GM21737 (cell line): ENCODE results near the gene TAF3.
A peak's percentile ranks its signal among the peaks of the same experiment; 100 is the strongest.

Experiments used
- ATAC-seq: cut with Tn5 transposase; IDR thresholded peaks from one replicate; pipeline ENCODE4 v1.9.1; 2021; ENCODE audit warnings: mild to moderate bottlenecking, moderate library complexity; ENCODE audit not compliant: unreplicated experiment

TAF3 gene

DNA sequence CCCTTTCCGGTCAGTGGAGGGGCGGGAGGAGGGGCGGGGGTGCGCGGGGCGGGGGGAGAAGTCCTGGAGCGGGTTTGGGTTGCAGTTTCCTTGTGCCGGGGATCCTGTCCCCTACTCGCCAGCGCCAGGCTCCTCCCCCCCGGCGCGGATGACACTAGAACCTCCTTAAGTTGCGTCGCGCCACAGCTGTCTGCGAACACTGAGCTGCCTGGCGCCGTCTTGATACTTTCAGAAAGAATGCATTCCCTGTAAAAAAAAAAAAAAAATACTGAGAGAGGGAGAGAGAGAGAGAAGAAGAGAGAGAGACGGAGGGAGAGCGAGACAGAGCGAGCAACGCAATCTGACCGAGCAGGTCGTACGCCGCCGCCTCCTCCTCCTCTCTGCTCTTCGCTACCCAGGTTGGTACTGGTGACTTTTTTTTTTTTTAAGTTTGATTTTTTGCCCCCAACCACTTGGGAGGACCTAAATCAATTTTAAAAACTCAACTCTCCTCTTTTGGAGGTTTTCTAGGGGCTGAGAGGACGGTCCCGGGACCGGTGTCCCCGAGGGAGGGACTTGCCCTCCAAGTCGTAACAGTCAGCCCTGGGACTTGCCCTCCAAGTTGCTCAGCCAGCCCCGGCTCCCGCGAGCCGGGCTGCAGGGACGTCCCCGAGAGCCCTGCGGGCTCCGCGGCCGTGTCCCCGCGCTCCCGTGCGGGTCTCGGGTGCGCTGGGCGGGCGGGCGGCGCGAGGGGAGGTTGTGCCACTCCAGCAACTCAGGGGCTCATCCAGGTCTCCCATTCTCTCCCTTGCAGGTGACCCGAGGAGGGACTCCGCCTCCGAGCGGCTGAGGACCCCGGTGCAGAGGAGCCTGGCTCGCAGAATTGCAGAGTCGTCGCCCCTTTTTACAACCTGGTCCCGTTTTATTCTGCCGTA lies 236.4 kb downstream of the TAF3 start, which contains the start of gene GATA3:
Gene GATA3, plus strand, starts transcription at position 195 of the 914 bp plus-strand sequence. CDS start 968 bp downstream, outside the sequence.
- peak; percentile 36 for ATAC-seq

DNA sequence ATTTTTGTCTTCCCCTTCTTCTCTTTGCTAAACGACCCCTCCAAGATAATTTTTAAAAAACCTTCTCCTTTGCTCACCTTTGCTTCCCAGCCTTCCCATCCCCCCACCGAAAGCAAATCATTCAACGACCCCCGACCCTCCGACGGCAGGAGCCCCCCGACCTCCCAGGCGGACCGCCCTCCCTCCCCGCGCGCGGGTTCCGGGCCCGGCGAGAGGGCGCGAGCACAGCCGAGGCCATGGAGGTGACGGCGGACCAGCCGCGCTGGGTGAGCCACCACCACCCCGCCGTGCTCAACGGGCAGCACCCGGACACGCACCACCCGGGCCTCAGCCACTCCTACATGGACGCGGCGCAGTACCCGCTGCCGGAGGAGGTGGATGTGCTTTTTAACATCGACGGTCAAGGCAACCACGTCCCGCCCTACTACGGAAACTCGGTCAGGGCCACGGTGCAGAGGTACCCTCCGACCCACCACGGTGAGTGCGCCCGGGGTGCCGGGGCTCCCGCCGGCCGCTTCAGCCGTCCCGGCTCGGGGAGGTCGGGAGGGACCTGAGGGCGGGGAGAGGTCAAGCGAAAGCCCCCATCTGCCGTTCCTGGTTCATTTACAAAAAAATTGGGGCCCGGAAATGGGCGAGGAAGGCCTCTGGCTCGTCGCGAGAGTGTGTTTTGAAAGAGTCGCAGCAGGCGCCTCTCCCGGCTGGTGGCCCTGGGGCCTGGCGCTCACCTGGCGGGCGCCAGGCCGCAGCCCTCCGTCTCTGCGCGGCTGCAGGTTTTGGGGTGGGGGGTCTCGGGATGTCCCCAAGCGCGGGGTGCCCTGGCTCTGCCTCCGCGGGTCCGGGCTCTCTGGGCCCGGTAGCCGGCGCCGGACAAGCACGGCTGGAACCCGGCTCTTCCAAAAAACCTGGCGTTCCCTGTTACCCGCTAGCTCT lies 237.4 kb downstream of the TAF3 start:
- no peak for ATAC-seq

DNA sequence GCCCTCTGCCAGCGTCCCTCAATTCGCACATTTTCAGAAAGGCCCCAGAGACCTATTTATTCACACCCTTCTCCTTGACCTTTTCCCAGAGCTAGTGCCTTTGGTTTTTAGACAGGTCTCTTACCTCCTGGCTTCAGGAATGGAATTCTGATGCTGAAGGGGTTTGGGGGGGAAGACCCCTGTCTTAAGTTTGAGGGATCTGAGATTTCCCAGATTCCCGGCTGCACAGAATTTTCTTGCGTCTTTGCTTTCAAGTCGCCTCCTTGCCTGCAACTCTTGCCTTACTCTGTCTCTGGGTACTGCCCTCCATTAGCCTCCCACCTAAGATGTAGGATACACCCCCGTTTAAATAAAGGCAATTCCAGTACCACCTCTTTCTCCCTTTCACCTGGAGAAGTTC lies 238.1 kb downstream of the TAF3 start:
- no peak for ATAC-seq

GRCh38 chr10:8056871-8057331 lies 238.6 kb downstream of the TAF3 start:
- no peak for ATAC-seq

DNA sequence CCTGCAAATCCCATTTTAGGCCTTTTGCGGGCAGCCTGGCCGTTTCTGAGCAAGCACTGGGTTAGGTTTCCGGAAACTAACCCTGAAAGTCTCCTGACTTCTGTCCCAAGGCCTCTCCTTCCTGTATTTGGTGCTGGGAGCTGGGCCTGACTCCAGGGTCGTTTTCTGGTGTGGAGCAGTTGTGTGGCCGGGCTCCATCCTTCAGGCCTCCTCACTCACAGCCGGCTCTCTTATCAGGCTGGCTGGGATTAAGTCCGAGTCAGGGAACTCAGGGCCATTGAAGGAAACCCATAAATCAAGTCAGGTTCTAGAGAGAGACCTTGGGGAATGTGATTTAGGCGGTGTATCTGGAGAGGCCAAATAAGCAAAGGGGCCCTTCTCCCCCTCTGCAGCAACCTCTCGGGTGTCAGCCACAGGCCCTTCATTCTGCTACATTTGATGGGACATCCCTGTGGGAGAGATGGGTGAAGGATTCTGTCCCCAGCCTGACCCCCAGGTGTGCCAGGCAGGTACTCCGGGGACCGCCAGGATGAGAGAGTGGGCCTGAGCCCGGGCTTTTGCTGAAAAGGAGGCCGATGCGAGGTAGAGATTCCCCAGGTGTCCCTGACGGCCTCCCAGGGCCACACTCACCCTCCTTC lies 239.4 kb downstream of the TAF3 start:
- ATAC-seq: no peak

DNA sequence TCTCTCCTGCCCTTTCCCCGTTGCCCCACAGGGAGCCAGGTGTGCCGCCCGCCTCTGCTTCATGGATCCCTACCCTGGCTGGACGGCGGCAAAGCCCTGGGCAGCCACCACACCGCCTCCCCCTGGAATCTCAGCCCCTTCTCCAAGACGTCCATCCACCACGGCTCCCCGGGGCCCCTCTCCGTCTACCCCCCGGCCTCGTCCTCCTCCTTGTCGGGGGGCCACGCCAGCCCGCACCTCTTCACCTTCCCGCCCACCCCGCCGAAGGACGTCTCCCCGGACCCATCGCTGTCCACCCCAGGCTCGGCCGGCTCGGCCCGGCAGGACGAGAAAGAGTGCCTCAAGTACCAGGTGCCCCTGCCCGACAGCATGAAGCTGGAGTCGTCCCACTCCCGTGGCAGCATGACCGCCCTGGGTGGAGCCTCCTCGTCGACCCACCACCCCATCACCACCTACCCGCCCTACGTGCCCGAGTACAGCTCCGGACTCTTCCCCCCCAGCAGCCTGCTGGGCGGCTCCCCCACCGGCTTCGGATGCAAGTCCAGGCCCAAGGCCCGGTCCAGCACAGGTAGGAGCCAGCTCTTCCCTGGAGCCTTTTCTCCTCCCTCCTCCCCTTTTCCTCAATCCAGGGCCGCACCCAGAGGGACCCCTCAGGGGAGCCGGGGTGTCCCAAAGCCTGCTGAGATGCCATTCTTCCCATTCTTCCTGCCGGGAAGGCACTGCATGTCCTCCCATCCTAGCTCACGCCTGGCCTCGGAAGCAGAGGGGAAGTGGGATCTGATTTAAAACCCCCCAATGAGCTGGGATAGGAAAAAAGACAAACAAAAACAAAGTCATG lies 240.2 kb downstream of the TAF3 start:
- no peak for ATAC-seq

DNA sequence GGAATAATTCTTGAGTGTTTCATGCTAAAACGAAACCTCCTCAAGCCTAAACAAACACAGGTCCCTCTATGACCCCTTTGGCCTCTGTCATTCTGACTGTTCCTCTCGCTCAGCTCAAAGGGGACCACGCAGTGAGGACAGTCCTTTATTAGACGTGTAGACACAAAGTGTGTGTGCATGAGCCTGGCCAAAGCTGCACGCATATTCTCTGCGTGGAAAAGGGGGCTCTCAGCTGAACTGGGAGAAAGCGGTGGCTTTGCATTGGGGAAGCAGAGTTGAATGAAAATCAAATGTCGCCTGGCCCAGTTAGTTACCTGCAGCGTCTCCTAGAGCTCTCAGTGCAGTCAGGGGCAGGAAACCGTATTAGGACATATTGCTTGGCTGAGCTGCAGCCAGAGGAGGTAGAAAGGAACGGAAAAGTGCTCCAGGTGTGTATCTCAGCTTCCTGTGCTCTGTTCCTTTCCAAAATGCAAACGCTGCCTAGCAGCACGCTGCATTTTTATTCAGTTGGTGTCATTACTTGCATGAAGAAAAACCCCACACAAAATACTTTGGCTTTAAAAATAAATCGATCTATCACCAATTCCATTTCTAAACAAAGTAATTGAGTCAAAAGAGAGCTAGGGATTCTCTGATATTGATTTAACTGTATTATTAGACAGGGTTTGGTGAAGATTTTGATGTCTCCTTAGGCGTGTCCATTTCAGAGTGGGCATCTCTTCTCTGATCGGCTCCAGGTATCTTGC lies 241.1 kb downstream of the TAF3 start:
- no peak for ATAC-seq

DNA sequence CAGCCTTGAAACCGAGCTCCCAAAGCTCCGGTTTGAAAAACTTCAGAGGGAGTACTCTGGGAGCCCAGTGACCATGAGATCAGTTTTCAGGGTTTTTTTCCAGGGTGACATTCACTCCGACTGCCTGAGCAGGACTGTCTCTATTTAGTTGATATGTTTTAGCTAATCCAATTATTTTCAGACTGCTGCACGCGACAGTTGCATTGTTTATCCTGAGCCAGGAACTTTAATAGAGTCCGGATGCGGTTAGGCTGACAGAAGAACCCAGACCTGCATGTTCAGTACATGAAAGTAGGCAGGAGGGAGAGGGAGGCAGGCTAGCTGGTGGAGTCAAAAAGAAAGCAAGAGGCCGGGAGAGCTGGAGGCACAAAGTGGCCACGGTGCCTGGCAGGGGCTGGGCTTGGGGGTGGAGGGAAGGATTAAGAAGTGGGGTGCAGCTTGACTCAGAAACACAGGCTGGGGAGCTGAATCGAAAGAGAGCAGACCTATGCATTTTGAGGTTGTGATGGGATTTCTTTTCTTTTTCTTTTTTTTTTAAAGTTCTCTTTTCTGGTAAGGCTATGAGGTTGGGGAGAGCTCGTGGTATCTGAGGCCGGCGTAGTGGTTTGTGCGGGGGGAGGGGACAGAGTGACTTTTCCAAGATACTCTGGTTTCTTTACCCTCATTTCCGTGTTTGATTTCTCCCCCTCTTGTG lies 241.9 kb downstream of the TAF3 start:
- ATAC-seq: peak; percentile 45

DNA sequence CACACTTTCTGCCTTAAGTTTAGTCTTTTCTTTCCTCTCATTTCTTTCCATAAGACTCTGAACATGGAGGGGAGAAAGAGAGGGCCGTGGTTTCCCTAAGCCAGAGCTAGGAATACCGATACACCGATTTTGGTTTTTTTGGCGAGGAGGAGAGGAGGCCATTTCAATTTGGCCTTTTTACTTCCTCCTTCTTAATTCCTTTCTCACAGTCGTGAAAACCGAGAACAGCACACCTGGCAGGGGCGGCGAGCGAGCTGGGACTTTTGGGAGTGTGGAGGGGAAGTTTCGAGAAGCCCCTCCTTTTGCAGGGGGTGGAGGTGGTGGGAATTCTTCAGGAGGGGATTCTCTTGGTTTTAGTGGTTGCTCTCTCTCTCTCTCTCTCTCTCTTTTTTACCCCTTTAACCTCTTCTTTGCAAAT lies 242.4 kb downstream of the TAF3 start:
- ATAC-seq: no peak

GRCh38 chr10:8061274-8062211 lies 243.2 kb downstream of the TAF3 start:
- ATAC-seq: no peak

DNA sequence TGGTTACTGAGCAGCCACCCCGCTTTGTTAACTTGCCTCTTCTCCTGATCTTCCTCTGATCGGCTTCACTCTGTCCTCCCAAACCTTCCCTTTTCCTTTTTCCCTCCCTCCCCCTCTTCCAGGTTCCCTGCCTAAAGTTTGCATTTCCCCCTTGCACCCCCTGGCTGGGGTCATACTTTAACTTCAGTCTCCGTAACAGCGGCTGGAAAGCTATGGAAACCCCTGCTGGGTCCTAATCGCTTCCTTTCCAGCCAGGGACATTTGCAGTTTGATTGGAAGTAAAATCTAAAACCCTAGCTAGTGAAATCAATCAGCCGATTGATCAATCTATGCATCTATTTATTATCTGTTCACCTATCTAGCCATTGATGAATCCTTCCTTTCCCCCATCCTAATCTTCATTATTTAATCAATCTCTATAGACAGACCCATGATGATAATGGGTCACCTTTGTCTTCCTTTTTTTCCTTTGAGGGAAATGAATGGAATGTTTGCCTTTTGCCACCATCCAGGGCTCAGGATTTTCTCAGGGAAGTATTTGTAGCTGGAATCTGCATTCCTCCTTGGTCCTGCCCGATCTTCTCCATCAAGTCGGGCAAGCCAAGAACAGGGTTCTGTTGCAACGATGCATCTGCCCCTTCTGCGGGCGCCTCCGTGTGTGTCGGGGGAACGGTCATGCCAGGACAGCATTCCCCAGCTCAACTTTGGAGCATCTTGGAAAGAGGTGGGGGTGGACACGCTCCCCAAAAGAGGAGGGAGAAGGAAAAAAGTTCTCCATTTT lies 245.0 kb downstream of the TAF3 start:
- no peak for ATAC-seq

GRCh38 chr10:8063935-8064334 lies 245.6 kb downstream of the TAF3 start:
- no peak for ATAC-seq

DNA sequence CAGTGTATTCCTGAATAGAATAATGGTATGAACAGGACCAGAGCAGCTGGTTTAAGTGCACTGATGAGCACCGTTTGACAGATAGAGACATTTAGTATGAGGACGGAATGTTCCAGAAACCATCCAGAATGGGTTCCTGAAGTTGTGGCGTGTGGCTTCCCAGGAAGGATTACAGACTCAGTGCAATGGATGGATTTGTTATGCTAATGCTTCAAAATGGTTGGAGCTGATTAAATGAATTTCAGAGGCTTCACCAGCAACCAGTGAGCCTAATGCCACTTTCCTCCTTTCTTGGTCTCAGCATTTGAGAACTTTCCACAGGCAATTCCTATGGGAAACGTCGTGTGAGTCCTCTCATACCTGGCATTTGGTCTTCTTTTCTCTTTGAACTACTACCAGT lies 246.1 kb downstream of the TAF3 start:
- no peak for ATAC-seq

DNA sequence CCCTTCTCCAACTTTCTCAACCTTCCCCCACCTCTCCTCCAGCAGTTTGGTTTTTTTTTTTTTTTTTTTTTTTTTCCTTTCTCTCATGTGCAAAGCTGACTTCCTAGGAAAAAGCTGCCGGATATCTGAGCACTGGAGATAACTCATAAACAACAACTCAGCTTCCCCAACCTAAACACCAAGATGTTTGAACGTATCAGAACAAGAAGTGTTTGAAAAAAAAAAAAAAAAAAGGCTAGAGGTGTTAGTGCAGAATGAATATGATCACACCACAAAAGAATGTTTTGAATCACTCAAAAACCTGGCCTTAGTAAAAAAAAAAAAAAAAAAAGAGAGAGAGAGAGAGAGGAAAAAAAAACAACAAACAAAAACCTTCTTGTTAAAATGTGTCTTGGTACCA lies 247.3 kb downstream of the TAF3 start:
- no peak for ATAC-seq

- ATAC-seq: no peak
These were observed 247.8 kb downstream of the TAF3 start for GRCh38 chr10:8066124-8066523.
